Prostate gland (tissue), 2 donors: Measurements from ENCODE around the gene GBX2. TPM values are rescaled to one million over a fixed set of nuclear protein-coding genes. Genes with fewer than 3 reads are reported as not detected.

Experiments used
- DNase-seq: peaks from one replicate; pipeline ENCODE4 v3.0.0-alpha.2; 2019; ENCODE audit warnings: low spot score
- H3K27ac ChIP-seq, 2 donors: fragments of 200-600 bp; sonication (generic); 2 replicates each; pipeline ENCODE4 v1.5.1; 2017 to 2019
- H3K27me3 ChIP-seq: fragments of 200-600 bp; sonication (generic); replicated peaks from 2 replicates; pipeline ENCODE4 v1.5.1; 2019; ENCODE audit not compliant: insufficient read depth
- H3K36me3 ChIP-seq, 2 donors: fragments of 200-600 bp; sonication (generic); 1 replicate in 1 of 2; 2 replicates in 1 of 2; pipeline versions ENCODE4 v1.5.1 to v1.8.1; 2017 to 2019
- H3K4me1 ChIP-seq: fragments of 200-600 bp; sonication (generic); replicated peaks from 2 replicates; pipeline ENCODE4 v1.5.1; 2019
- H3K4me3 ChIP-seq, 2 donors: fragments of 200-600 bp; sonication (generic); 2 replicates each; pipeline ENCODE4 v1.5.1; 2017 to 2019
- H3K9me3 ChIP-seq: fragments of 200-600 bp; sonication (generic); 2 replicates; pipeline ENCODE4 v1.5.1; 2017
- CTCF ChIP-seq, 4 experiments: fragments of 200-600 bp in 2 of 4; fragments of 450-650 bp in 2 of 4; sonication (generic) in 2 of 4; IDR thresholded peaks; 1 replicate in 3 of 4; 2 replicates in 1 of 4; pipeline ENCODE4 v1.5.1; 2016 to 2019; ENCODE audit warnings: antibody characterized with exemption in 4 of 4, mild to moderate bottlenecking in 2 of 4, moderate library complexity in 2 of 4
- POLR2A ChIP-seq: fragments of 450-650 bp; IDR thresholded peaks from one replicate; pipeline ENCODE4 v1.6.1; 2016; ENCODE audit warnings: antibody characterized with exemption, mild to moderate bottlenecking
- POLR2AphosphoS5 ChIP-seq: sonication (generic); formaldehyde crosslinking; IDR thresholded peaks from one replicate; pipeline ENCODE4 v1.6.1; 2017; ENCODE audit warnings: antibody characterized with exemption
- WGBS: methylation state at CpG from one replicate; pipeline ENCODE4 v1.1.5; 2018; 5-methylcytosine and 5-hydroxymethylcytosine counted together
- intact Hi-C: fragments of 100-400 bp; cut with DNase I; formaldehyde crosslinking; loops from one replicate; pipeline ENCODE4 v1.14.2; 2022
- total RNA-seq, 2 donors: library from RNA; depleted of rRNA; stranded (reverse); fragments of >200 nt; gene quantifications; one replicate each; pipeline ENCODE4 v1.1.0, GENCODE V29; 2016

GBX2 gene
- total RNA-seq: under 1 TPM in 1 of 2 donors, not detected in 1; 0.23 TPM

- WGBS: 4% methylated on average over 53 of the region's 105 CpGs
- intact Hi-C loops: no loop called here
- TF ChIP-seq POLR2A (no peak), POLR2AphosphoS5 (no peak), CTCF (IDR thresholded peaks at IDR 0.05) (no peak)
- H3K4me3 ChIP-seq: peak within 1 kb of the TSS; percentile 13 to 29
- H3K4me1 ChIP-seq: peaks cover 13% of the 10 kb centered on the region
- no peaks in the 10 kb centered on the region for H3K9me3 ChIP-seq
- no peaks in the 10 kb centered on the region for H3K36me3 ChIP-seq
- no peak within 1 kb of the TSS for H3K27ac ChIP-seq
- H3K27me3 ChIP-seq: peaks cover 85% of the 10 kb centered on the region
- no peak for DNase-seq
Measured at GRCh38 chr2:236168110-236169080, at the start of gene GBX2. TSS of gene GBX2 (minus strand) at chr2:236168386. CDS start at chr2:236167971, 415 bp downstream.

GRCh38 chr2:236217926-236218325 is 49.7 kb upstream of the GBX2 start:
- TF ChIP-seq CTCF (IDR thresholded peaks at IDR 0.05) (no peak), POLR2AphosphoS5 (no peak), POLR2A (no peak)
- Histone ChIP-seq H3K27me3 (peaks cover 5% of the 10 kb centered on the region), H3K36me3 (no peaks in the 10 kb centered on the region), H3K27ac (no peak overlapping the region), H3K4me3 (no peak overlapping the region), H3K9me3 (no peaks in the 10 kb centered on the region), H3K4me1 (no peaks in the 10 kb centered on the region)
- no peak for DNase-seq
- intact Hi-C loops: no loop called here
- 23% methylated on average over 4 of the region's 4 CpGs for WGBS

GRCh38 chr2:236216711-236217110 is 48.5 kb upstream of the GBX2 start:
- Histone ChIP-seq H3K4me1 (no peaks in the 10 kb centered on the region), H3K4me3 (no peak overlapping the region), H3K27me3 (peaks cover 5% of the 10 kb centered on the region), H3K36me3 (no peaks in the 10 kb centered on the region), H3K9me3 (no peaks in the 10 kb centered on the region), H3K27ac (no peak overlapping the region)
- DNase-seq: no peak
- WGBS: 90% methylated on average over 7 of the region's 7 CpGs
- intact Hi-C loops: no loop called here
- no peak for TF ChIP-seq CTCF (IDR thresholded peaks at IDR 0.05)
- no peak for TF ChIP-seq POLR2A
- no peak for TF ChIP-seq POLR2AphosphoS5

GRCh38 chr2:236215761-236216333 is 47.7 kb upstream of the GBX2 start:
- 95% methylated on average over 12 of the region's 12 CpGs for WGBS
- Histone ChIP-seq H3K27me3 (peaks cover 5% of the 10 kb centered on the region), H3K4me1 (no peaks in the 10 kb centered on the region), H3K36me3 (no peaks in the 10 kb centered on the region), H3K9me3 (no peaks in the 10 kb centered on the region), H3K27ac (no peak overlapping the region), H3K4me3 (no peak overlapping the region)
- intact Hi-C loops: no loop called here
- TF ChIP-seq POLR2AphosphoS5 (no peak), CTCF (IDR thresholded peaks at IDR 0.05) (no peak), POLR2A (no peak)
- no peak for DNase-seq
